Astrocyte of the spinal cord (primary cell): ENCODE results near the gene NFE2.
A peak's percentile ranks its signal among the peaks of the same experiment; 100 is the strongest.

Experiments used
- DNase-seq: peaks from one replicate; pipeline ENCODE4 v3.0.0; 2011; ENCODE audit warnings: low read depth, low spot score
- H3K4me3 ChIP-seq: 2 replicates; pipeline ENCODE4 v1.5.1; 2011; ENCODE audit warnings: low read depth, mild to moderate bottlenecking, low read length, moderate library complexity
- in situ Hi-C: cut with HindIII; loops from 2 replicates; pipeline ENCODE4 v1.10.0; 2017; ENCODE audit warnings: low sequenced_read_pairs
- TF ChIP-seq, protein P1 (sequence below): IDR thresholded peaks from 2 replicates; pipeline ENCODE4 v1.5.1; 2012; ENCODE audit warnings: low read depth, mild to moderate bottlenecking, low read length, inconsistent platforms

The NFE2 gene

DNA sequence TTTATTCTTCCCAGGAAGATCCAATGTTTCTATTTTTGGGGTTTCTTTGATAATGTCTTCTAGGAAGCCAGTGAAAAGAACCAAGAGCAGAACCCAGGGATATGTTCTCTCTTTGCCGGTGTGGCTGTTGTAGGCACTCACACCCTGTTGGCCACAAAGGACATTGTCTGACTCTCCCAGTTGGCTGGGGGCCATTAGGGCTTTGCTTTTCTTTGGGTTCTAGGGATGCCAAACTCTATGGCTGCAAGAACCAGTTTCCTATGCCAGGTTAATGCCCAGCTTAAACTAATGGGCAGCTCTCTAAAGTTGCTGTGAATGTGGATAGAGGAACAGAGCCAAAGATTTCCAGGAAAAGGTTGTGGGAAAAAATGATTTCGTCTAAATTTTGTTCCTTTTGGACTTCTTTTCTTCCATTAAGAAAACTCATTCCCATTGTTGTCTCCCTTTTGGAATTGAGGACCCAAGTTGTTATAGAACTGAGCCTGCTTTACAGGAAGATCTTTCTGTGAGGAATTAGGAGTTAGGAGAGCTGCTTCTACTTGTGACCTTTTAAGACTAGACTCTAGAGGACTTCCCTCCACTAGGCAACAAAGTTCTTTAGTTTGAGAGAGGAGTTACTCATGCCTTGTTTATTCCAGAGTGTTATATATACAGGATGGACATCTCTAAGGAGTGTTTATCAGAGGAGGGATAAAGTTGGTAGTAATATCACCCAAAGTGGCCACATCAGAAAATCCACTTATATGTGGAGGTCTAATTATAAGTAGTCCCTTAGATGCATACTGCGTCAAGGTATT, 37.2 kb upstream of the NFE2 start:
- no peak for DNase-seq
- in situ Hi-C loops = no loop called here
- TF ChIP-seq, protein P1, sequence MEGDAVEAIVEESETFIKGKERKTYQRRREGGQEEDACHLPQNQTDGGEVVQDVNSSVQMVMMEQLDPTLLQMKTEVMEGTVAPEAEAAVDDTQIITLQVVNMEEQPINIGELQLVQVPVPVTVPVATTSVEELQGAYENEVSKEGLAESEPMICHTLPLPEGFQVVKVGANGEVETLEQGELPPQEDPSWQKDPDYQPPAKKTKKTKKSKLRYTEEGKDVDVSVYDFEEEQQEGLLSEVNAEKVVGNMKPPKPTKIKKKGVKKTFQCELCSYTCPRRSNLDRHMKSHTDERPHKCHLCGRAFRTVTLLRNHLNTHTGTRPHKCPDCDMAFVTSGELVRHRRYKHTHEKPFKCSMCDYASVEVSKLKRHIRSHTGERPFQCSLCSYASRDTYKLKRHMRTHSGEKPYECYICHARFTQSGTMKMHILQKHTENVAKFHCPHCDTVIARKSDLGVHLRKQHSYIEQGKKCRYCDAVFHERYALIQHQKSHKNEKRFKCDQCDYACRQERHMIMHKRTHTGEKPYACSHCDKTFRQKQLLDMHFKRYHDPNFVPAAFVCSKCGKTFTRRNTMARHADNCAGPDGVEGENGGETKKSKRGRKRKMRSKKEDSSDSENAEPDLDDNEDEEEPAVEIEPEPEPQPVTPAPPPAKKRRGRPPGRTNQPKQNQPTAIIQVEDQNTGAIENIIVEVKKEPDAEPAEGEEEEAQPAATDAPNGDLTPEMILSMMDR = no peak
- no peak overlapping the region for H3K4me3 ChIP-seq

DNA sequence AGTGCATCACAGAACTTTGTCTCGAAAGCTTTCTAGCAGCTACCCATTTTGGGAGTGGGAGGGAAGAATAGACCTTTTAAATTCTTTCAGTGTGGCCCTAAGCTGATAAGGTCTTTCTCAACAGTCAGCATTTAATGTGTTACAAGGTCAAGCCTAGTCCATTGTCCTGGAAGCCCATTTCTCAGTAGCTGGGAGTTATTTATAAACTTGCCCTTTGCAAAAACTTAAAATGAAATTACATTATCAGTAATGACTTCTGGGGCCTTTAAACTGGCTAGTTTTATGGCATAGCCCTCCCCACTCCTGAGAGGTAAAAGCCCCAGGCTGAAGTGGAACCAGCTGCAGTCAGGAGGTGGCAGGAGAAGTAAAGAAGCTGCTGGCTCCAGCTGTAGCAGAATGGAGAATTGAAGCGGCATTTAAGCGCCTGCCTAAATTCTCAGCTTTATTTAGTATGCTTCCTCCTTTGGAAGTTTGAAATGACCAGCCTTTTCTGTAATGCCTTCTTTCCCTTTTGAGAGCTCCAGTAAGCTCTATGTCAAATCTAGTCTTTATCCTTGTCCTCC, 36.5 kb upstream of the NFE2 start:
- in situ Hi-C loops = no loop called here
- no peak overlapping the region for H3K4me3 ChIP-seq
- DNase-seq = no peak
- TF ChIP-seq, protein P1 = peak; percentile 25

DNA sequence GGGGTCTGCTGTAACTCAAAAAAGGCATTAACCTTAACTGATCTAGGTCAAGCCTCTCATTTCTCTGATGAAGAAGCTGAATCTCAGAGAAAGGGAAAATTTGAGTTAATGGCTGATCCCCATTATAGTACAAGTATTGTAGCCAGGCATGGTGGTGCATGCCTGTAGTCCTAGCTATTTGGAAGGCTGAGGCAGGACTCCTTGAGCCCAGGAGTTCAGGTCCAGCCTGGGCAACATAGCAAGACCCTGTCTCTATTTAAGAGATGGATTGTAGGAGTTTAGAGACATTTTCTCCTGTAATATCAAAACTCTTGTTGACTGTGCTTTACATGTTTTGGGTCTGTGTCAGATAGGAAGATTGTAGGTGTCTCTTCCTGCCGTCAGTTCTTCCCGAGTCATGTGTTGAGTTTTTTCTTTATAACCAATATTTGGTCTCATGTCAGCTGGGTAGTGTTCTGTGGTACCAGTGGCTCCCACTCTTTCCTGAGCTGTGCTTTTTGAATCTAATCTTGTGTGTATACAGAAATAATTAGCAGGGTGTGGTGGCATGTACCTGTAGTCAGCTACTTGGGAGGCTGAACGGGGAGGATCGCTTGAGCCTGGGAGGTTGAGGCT, 32.7 kb upstream of the NFE2 start:
- no peak for DNase-seq
- in situ Hi-C loops = no loop called here
- no peak overlapping the region for H3K4me3 ChIP-seq
- TF ChIP-seq, protein P1 = no peak

DNA sequence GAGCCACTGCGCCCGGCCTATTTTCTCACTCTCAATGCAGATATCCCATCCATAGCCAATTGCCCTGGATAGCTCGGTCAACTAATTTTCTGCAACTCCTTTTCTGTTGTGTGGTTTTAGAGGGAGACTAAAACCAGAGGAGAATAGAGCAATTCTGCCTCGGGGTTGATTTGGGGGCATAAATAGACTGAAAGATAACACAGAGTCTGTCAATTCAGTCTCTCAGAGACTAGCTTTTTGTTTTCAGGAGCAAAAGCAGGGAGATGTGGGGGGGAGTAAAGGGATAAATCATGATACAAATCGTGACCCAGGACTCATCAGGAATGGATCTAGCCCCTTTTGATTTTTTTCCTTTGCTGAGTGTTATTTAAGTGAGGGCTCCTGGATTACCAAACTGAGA, 30.6 kb upstream of the NFE2 start:
- TF ChIP-seq, protein P1 = no peak
- no peak for DNase-seq
- H3K4me3 ChIP-seq = no peak overlapping the region
- in situ Hi-C loops = no loop called here

DNA sequence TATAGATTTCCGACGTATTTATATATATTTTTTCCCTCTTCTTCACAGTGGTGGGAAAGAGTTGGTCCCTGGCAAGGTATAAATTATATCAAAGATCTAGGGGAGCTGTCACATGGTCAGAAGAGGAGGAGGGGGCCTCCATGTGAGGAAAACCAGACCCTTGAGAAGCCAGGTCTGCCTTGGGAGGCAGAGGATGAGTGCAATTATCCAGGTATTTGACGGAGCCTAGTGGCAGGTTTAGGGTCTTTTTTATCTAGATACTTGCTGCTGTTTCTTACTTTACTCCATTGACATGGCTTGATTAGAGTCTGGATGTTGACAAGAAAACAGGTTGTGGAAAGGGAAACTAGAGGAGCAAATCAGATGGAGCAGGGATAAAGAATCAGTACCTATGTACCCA, 29.6 kb upstream of the NFE2 start:
- TF ChIP-seq, protein P1 = no peak
- DNase-seq = no peak
- in situ Hi-C loops = no loop called here
- no peak overlapping the region for H3K4me3 ChIP-seq

DNA sequence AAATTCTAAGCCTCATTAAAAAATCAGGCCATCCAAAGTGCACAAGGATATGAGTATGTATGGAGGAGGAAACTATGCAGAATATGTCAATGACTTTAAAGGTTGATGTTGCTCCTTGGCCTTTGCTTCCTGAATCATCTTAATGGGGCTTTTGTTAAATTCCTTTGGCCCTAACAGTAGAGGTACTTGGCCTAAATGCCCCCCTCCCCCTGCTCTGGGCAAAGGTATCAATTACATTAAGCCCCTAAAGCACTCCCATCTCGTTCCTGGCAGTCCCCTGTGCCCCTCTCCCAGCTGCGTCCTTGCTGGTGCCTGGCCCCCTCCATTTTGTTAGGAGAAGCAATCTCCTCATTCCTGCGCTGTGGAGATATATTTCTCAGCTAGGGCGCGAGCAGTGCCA, 28.9 kb upstream of the NFE2 start:
- TF ChIP-seq, protein P1 = no peak
- in situ Hi-C loops = no loop called here
- H3K4me3 ChIP-seq = no peak overlapping the region
- no peak for DNase-seq
